ENCODE measurements around the gene ANLN.

GRCh38 chr7:36357054-36357453, 32.6 kb upstream of the ANLN start:
- TF ChIP-seq CTCF (optimal IDR thresholded peaks at IDR 0.05 in 1 of 3, IDR thresholded peaks at IDR 0.05 in 1 of 3, conservative IDR thresholded peaks at IDR 0.05 in 1 of 3; ENCODE audit: extremely low read depth in 1 of 3, insufficient read depth in 2 of 3, low read length in 3 of 3): no peak
- TF ChIP-seq EZH2 (IDR thresholded peaks at IDR 0.05; ENCODE audit: low read length): no peak

Data from keratinocyte (primary cell).